Fibroblast of pulmonary artery (primary cell): ENCODE measurements around the gene NYNRIN.

ENCODE experiments used
- DNase-seq: peaks from one replicate; pipeline ENCODE4 v3.0.0-alpha.2; 2010; ENCODE audit warnings: low read depth
- H3K4me3 ChIP-seq: replicated peaks from 2 replicates; pipeline ENCODE4 v1.5.1; 2011; ENCODE audit warnings: low read depth, mild to moderate bottlenecking, control low read depth, low read length, moderate library complexity
- CTCF ChIP-seq: IDR thresholded peaks from 2 replicates; pipeline ENCODE4 v1.5.1; 2011; ENCODE audit warnings: mild to moderate bottlenecking, control low read depth, low read length, inconsistent platforms; ENCODE audit errors: missing control alignments

The NYNRIN gene

DNA sequence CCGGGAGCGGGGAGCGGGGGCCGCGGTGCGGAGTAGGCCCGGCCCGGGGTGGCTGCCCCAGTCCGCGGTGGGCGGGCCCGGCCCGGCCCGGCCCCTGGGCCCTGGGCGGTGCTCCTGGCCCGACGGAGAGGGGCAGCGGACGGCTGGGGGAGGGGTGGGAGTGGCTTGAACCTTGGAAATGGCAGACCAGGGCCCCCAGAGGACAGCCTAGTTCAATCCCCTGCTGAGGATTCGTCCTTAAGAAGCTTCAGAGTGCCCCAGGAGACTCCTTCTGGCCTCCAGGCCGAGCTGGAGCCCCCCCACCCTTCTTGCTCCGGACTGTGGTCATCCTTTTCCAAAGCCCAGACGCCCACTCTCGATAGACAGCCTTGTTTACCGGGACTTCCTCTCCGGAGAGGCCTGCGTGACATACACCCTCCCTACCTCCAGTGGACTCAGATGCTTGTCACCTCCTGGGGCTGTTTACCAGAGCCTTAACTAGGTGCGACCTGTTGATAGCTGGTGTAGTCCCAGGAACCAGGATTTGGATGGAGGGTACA lies 31.4 kb downstream of the NYNRIN start:
- TF ChIP-seq CTCF, result no peak
- H3K4me3 ChIP-seq, result peak overlapping the region; percentile 91
- peak; percentile 84 for DNase-seq

GRCh38 chr14:24430682-24431568 lies 32.1 kb downstream of the NYNRIN start:
- DNase-seq, result peak; percentile 46
- TF ChIP-seq CTCF, result no peak
- H3K4me3 ChIP-seq, result peak overlapping the region; percentile 91

DNA sequence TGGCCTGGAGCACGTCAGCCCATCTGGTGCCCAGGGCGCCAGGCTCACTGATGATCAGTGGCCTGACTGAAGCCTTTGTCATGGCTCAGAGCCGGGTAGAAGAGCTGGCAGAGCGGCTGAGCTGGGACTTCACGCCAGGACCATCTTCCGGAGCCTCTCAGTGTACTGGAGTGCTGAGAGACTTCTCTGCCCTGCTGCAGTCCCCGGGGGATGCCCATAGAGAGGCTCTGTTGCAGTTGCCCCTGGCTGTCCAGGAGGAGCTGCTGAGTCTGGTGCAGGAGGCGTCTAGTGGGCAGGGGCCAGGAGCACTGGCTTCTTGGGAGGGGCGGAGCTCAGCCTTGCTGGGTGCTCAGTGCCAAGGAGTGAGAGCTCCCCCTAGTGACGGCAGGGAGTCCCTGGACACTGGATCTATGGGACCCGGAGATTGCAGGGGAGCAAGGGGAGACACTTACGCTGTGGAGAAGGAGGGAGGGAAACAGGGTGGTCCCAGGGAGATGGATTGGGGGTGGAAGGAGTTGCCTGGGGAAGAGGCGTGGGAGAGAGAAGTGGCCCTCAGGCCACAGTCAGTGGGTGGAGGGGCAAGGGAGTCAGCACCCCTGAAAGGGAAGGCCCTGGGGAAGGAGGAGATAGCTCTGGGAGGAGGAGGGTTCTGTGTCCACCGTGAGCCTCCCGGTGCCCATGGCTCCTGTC lies 32.9 kb downstream of the NYNRIN start:
- peak; percentile 99 for TF ChIP-seq CTCF
- H3K4me3 ChIP-seq, result peak overlapping the region; percentile 91

GRCh38 chr14:24432259-24433131 lies 33.7 kb downstream of the NYNRIN start:
- H3K4me3 ChIP-seq, result peak overlapping the region; percentile 91
- no peak for DNase-seq
- TF ChIP-seq CTCF, result no peak

More for the DNA sequence above, 32.9 kb downstream of the NYNRIN start:
- peak; percentile 96 for DNase-seq

DNA sequence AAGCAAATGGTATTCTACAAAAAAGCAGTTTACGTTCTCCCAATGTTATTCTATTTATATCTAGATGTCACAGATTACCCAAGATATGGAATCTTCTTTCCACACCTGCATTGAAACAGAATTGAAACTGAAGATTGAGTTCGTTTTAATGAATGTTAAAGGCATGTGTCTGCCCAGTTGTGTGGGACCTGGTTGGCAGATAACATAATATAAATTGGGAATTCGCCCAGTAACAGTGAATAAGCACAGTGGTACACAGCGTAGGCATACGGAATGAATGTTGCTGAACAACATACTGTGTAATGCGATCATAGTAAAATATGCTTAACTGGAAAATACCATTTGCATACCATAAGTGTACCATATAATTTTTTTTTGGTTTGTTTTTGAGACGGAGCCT lies 35.2 kb downstream of the NYNRIN start:
- H3K4me3 ChIP-seq, result no peak overlapping the region
- TF ChIP-seq CTCF, result no peak
- no peak for DNase-seq

- DNase-seq, result no peak
- no peak overlapping the region for H3K4me3 ChIP-seq
- TF ChIP-seq CTCF, result no peak
Measured at GRCh38 chr14:24434676-24435075, 35.9 kb downstream of the NYNRIN start.
